Smooth muscle cell (in vitro differentiated cells): ENCODE data around the gene SLC6A3. TPM values are rescaled to one million over a fixed set of nuclear protein-coding genes. Genes with fewer than 3 reads are reported as not detected.

Source experiments
- DNase-seq: peaks from one replicate; lab custom pipeline; 2025; ENCODE audit not compliant: unreplicated experiment; lab: John Stamatoyannopoulos, UW
- H2AFZ ChIP-seq: fragments of 200-600 bp; sonication (generic); 2 replicates; pipeline ENCODE4 v1.6.0; 2016; ENCODE audit warnings: antibody characterized with exemption, low read depth, mild to moderate bottlenecking
- H3F3A ChIP-seq: fragments of 200-600 bp; sonication (generic); 2 replicates; pipeline ENCODE4 v1.6.0; 2017; ENCODE audit warnings: antibody characterized with exemption, low read depth
- H3K27ac ChIP-seq: fragments of 200-600 bp; sonication (generic); 2 replicates; pipeline ENCODE4 v1.5.1; 2016; ENCODE audit warnings: low read depth, mild to moderate bottlenecking
- H3K27me3 ChIP-seq: fragments of 200-600 bp; sonication (generic); 2 replicates; pipeline ENCODE4 v1.6.1; 2016; ENCODE audit warnings: low read depth, mild to moderate bottlenecking
- H3K36me3 ChIP-seq: fragments of 200-600 bp; sonication (generic); 2 replicates; pipeline ENCODE4 v1.5.1; 2016; ENCODE audit warnings: low read depth
- H3K4me1 ChIP-seq: fragments of 200-600 bp; sonication (generic); 2 replicates; pipeline ENCODE4 v1.5.1; 2016; ENCODE audit warnings: low read depth
- H3K4me2 ChIP-seq: fragments of 200-600 bp; sonication (generic); 2 replicates; pipeline ENCODE4 v1.6.0; 2016; ENCODE audit warnings: mild to moderate bottlenecking
- H3K4me3 ChIP-seq: fragments of 200-600 bp; sonication (generic); 2 replicates; pipeline ENCODE4 v1.5.1; 2016; ENCODE audit warnings: mild to moderate bottlenecking
- H3K79me2 ChIP-seq: fragments of 200-600 bp; sonication (generic); 2 replicates; pipeline ENCODE4 v1.6.0; 2016; ENCODE audit warnings: low read depth, mild to moderate bottlenecking
- H3K9ac ChIP-seq: fragments of 200-600 bp; sonication (generic); 2 replicates; pipeline ENCODE4 v1.6.0; 2016; ENCODE audit warnings: low read depth
- H3K9me3 ChIP-seq: fragments of 200-600 bp; sonication (generic); replicated peaks from 2 replicates; pipeline ENCODE4 v1.5.1; 2016; ENCODE audit warnings: low read depth
- H4K20me1 ChIP-seq: fragments of 200-600 bp; sonication (generic); 2 replicates; pipeline ENCODE4 v1.6.0; 2016; ENCODE audit warnings: low read depth
- CTCF ChIP-seq: fragments of 200-600 bp; sonication (generic); IDR thresholded peaks from 2 replicates; pipeline ENCODE4 v1.5.1; 2017; ENCODE audit warnings: borderline replicate concordance, mild to moderate bottlenecking, antibody characterized with exemption; ENCODE audit not compliant: insufficient read depth, poor library complexity, severe bottlenecking
- WGBS: methylation state at CpG from one replicate; pipeline ENCODE4 v1.1.7; 2016; ENCODE audit warnings: low lambda C conversion rate; 5-methylcytosine and 5-hydroxymethylcytosine counted together
- polyA plus RNA-seq: library from polyadenylated mRNA; unstranded; fragments of >200 nt; fragmentation: Nextera tagmentation; extraction: Ambion mirVana; gene quantifications from 2 replicates; pipeline ENCODE4 v1.2.1, GENCODE V29; 2016
- total RNA-seq: library from RNA; depleted of rRNA; stranded (reverse); fragments of >200 nt; gene quantifications from 2 replicates; pipeline ENCODE4 v1.2.3, GENCODE V29; 2014

Gene SLC6A3
- total and polyA plus RNA-seq, 2 experiments from 2014 or later = not detected

GRCh38 chr5:1430121-1430795, 15.0 kb downstream of the SLC6A3 start:
- no peak for TF ChIP-seq CTCF
- H2AFZ ChIP-seq = no peak overlapping the region
- no peak overlapping the region for H3K4me2 ChIP-seq
- no peak overlapping the region for H3K4me3 ChIP-seq
- no peak overlapping the region for H3K27ac ChIP-seq
- H4K20me1 ChIP-seq = no peaks in the 10 kb centered on the region
- H3K79me2 ChIP-seq = no peaks in the 10 kb centered on the region
- no peaks in the 10 kb centered on the region for H3F3A ChIP-seq
- no peaks in the 10 kb centered on the region for H3K4me1 ChIP-seq
- H3K27me3 ChIP-seq = no peaks in the 10 kb centered on the region
- DNase-seq = no peak
- peaks cover 3% of the 10 kb centered on the region for H3K9me3 ChIP-seq
- no peaks in the 10 kb centered on the region for H3K36me3 ChIP-seq
- WGBS = 89% methylated on average over 26 of the region's 26 CpGs
- H3K9ac ChIP-seq = no peak overlapping the region

GRCh38 chr5:1429496-1429895, 15.7 kb downstream of the SLC6A3 start:
- Histone ChIP-seq H3K27me3 (no peaks in the 10 kb centered on the region), H3K9ac (no peak overlapping the region), H4K20me1 (no peaks in the 10 kb centered on the region), H3F3A (no peaks in the 10 kb centered on the region), H3K36me3 (no peaks in the 10 kb centered on the region), H3K79me2 (no peaks in the 10 kb centered on the region), H3K4me2 (no peak overlapping the region), H3K4me1 (no peaks in the 10 kb centered on the region), H3K9me3 (peaks cover 3% of the 10 kb centered on the region), H3K27ac (no peak overlapping the region), H3K4me3 (no peak overlapping the region), H2AFZ (no peak overlapping the region)
- no peak for TF ChIP-seq CTCF
- DNase-seq = no peak
- 92% methylated on average over 5 of the region's 5 CpGs for WGBS

- DNase-seq = no peak
- Histone ChIP-seq H3K27ac (no peak overlapping the region), H3K79me2 (no peaks in the 10 kb centered on the region), H3K4me2 (no peak overlapping the region), H3K27me3 (no peaks in the 10 kb centered on the region), H3K9me3 (peaks cover 3% of the 10 kb centered on the region), H3K4me1 (no peaks in the 10 kb centered on the region), H3F3A (no peaks in the 10 kb centered on the region), H4K20me1 (no peaks in the 10 kb centered on the region), H2AFZ (no peak overlapping the region), H3K4me3 (no peak overlapping the region), H3K9ac (no peak overlapping the region), H3K36me3 (no peaks in the 10 kb centered on the region)
- TF ChIP-seq CTCF = no peak
- 87% methylated on average over 7 of the region's 7 CpGs for WGBS
Measured at GRCh38 chr5:1429066-1429465, 16.2 kb downstream of the SLC6A3 start.

- no peak overlapping the region for H3K27ac ChIP-seq
- no peak overlapping the region for H3K9ac ChIP-seq
- H3K4me3 ChIP-seq = no peak overlapping the region
- no peaks in the 10 kb centered on the region for H3K4me1 ChIP-seq
- TF ChIP-seq CTCF = no peak
- no peaks in the 10 kb centered on the region for H4K20me1 ChIP-seq
- H3K4me2 ChIP-seq = no peak overlapping the region
- H3K27me3 ChIP-seq = no peaks in the 10 kb centered on the region
- no peak overlapping the region for H2AFZ ChIP-seq
- DNase-seq = no peak
- 70% methylated on average over 1 of the region's 1 CpG for WGBS
- peaks cover 3% of the 10 kb centered on the region for H3K9me3 ChIP-seq
- no peaks in the 10 kb centered on the region for H3K79me2 ChIP-seq
- H3K36me3 ChIP-seq = no peaks in the 10 kb centered on the region
- H3F3A ChIP-seq = no peaks in the 10 kb centered on the region
Measured at GRCh38 chr5:1428107-1428506, 17.1 kb downstream of the SLC6A3 start.
